ENCODE results near the gene ALDH3B1.

The ALDH3B1 gene

GRCh38 chr11:68036717-68037239 is 26.7 kb downstream of the ALDH3B1 start:
- Histone ChIP-seq H3K9ac (no peak overlapping the region), H3K27me3 (ENCODE audit: control insufficient read depth, insufficient read depth, low read length) (no peaks in the 10 kb centered on the region), H2AFZ (no peak overlapping the region), H3K4me1 (peaks cover 8% of the 10 kb centered on the region), H3K9me3 (ENCODE audit: control insufficient read depth, low read length) (no peaks in the 10 kb centered on the region), H3K4me3 (ENCODE audit: low read depth, low read length) (no peak overlapping the region), H3K36me3 (ENCODE audit: control insufficient read depth, insufficient read depth, low read length) (no peaks in the 10 kb centered on the region), H3K27ac (peak overlapping the region; percentile 45), H3K4me2 (ENCODE audit: low read length) (no peak overlapping the region), H3K79me2 (peaks cover 2% of the 10 kb centered on the region)
- no peak for TF ChIP-seq CTCF (IDR thresholded peaks at IDR 0.05)

- H3K36me3 ChIP-seq (ENCODE audit: control insufficient read depth, insufficient read depth, low read length) = no peaks in the 10 kb centered on the region
These were observed 27.5 kb downstream of the ALDH3B1 start for GRCh38 chr11:68037411-68038225.

GRCh38 chr11:68038226-68038717 is 28.1 kb downstream of the ALDH3B1 start:
- Histone ChIP-seq H2AFZ (peak overlapping the region; percentile 69), H3K4me2 (ENCODE audit: low read length) (peak overlapping the region; percentile 4), H3K4me1 (peaks cover 8% of the 10 kb centered on the region), H3K36me3 (ENCODE audit: control insufficient read depth, insufficient read depth, low read length) (no peaks in the 10 kb centered on the region), H3K9ac (no peak overlapping the region), H3K27ac (peak overlapping the region; percentile 66), H3K27me3 (ENCODE audit: control insufficient read depth, insufficient read depth, low read length) (no peaks in the 10 kb centered on the region), H3K9me3 (ENCODE audit: control insufficient read depth, low read length) (no peaks in the 10 kb centered on the region), H3K79me2 (no peaks in the 10 kb centered on the region), H3K4me3 (ENCODE audit: low read depth, low read length) (no peak overlapping the region)
- no peak for TF ChIP-seq CTCF (IDR thresholded peaks at IDR 0.05)

More at GRCh38 chr11:68037411-68038225, 27.5 kb downstream of the ALDH3B1 start:
- no peak for TF ChIP-seq CTCF (IDR thresholded peaks at IDR 0.05)
- H2AFZ ChIP-seq = no peak overlapping the region
- H3K27ac ChIP-seq = peak overlapping the region; percentile 66
- no peaks in the 10 kb centered on the region for H3K79me2 ChIP-seq
- no peak overlapping the region for H3K9ac ChIP-seq
- H3K4me2 ChIP-seq (ENCODE audit: low read length) = no peak overlapping the region
- peaks cover 8% of the 10 kb centered on the region for H3K4me1 ChIP-seq
- H3K4me3 ChIP-seq (ENCODE audit: low read depth, low read length) = no peak overlapping the region
- H3K9me3 ChIP-seq (ENCODE audit: control insufficient read depth, low read length) = no peaks in the 10 kb centered on the region
- no peaks in the 10 kb centered on the region for H3K27me3 ChIP-seq (ENCODE audit: control insufficient read depth, insufficient read depth, low read length)

- no peak for TF ChIP-seq CTCF (IDR thresholded peaks at IDR 0.05)
- Histone ChIP-seq H3K9ac (no peak within 1 kb of the TSS), H2AFZ (peak within 1 kb of the TSS; percentile 69), H3K36me3 (ENCODE audit: control insufficient read depth, insufficient read depth, low read length) (no peaks in the 10 kb centered on the region), H3K9me3 (ENCODE audit: control insufficient read depth, low read length) (no peaks in the 10 kb centered on the region), H3K27me3 (ENCODE audit: control insufficient read depth, insufficient read depth, low read length) (no peaks in the 10 kb centered on the region), H3K4me1 (peaks cover 8% of the 10 kb centered on the region), H3K4me2 (ENCODE audit: low read length) (peak within 1 kb of the TSS; percentile 4), H3K79me2 (no peaks in the 10 kb centered on the region), H3K4me3 (ENCODE audit: low read depth, low read length) (peak within 1 kb of the TSS; percentile 29), H3K27ac (peak within 1 kb of the TSS; percentile 66)
These were observed 28.8 kb downstream of the ALDH3B1 start, which contains the start of gene TCIRG1 for GRCh38 chr11:68038718-68039525. Gene TCIRG1 (plus strand): TSS chr11:68039025. CDS start chr11:68041272, 2,247 bp downstream.
